IgD-negative memory B cell (primary cell): ENCODE measurements around the gene HRH2. TPM values are rescaled to one million over a fixed set of nuclear protein-coding genes. Genes with fewer than 3 reads are reported as not detected.

ENCODE experiments used
- H3K27ac Mint-ChIP-seq, 3 donors: one replicate each; pipeline ENCODE4 v1.8.0; 2020 to 2022; ENCODE audit warnings: mild to moderate bottlenecking in 3 of 3, mixed read lengths in 3 of 3, moderate library complexity in 1 of 3
- H3K27me3 Mint-ChIP-seq: one replicate; pipeline ENCODE4 v1.8.0; 2021; ENCODE audit warnings: mixed read lengths
- H3K36me3 Mint-ChIP-seq: one replicate; pipeline ENCODE4 v1.8.0; 2020; ENCODE audit warnings: mild to moderate bottlenecking, mixed read lengths
- H3K4me1 Mint-ChIP-seq, 3 donors: one replicate each; pipeline ENCODE4 v1.8.0; 2020 to 2022; ENCODE audit warnings: mixed read lengths in 3 of 3, mild to moderate bottlenecking in 1 of 3
- H3K4me3 Mint-ChIP-seq, 4 donors: one replicate each; pipeline ENCODE4 v1.8.0; 2020 to 2022; ENCODE audit warnings: mild to moderate bottlenecking in 4 of 4, mixed read lengths in 4 of 4, moderate library complexity in 3 of 4
- H3K9me3 Mint-ChIP-seq, 3 donors: one replicate each; pipeline ENCODE4 v1.8.0; 2020 to 2021; ENCODE audit warnings: mixed read lengths in 3 of 3, mild to moderate bottlenecking in 1 of 3
- polyA plus RNA-seq: library from polyadenylated mRNA; unstranded; fragments of 300-500 nt; fragmentation: Illumina TruSeq; gene quantifications from one replicate; pipeline ENCODE4 v1.2.3, GENCODE V29; 2021

HRH2 gene
- polyA plus RNA-seq, 1 donor from 2014 or later: 0.49 TPM

- H3K4me1 Mint-ChIP-seq: peaks cover 0 to 2% (median 0%) of the 10 kb centered on the region in 3 donors
- peaks cover 20% of the 10 kb centered on the region for H3K27me3 Mint-ChIP-seq
- no peak overlapping the region for H3K4me3 Mint-ChIP-seq
- no peak overlapping the region for H3K27ac Mint-ChIP-seq
- no peaks in the 10 kb centered on the region for H3K9me3 Mint-ChIP-seq
- peaks cover 2% of the 10 kb centered on the region for H3K36me3 Mint-ChIP-seq
These were observed 31.5 kb downstream of the HRH2 start for GRCh38 chr5:175689147-175689991.

- Mint-ChIP-seq H3K4me1 (peaks cover 0 to 2% (median 0%) of the 10 kb centered on the region in 3 donors), H3K27me3 (peaks cover 21% of the 10 kb centered on the region), H3K27ac (no peak overlapping the region), H3K4me3 (no peak overlapping the region), H3K36me3 (peaks cover 2% of the 10 kb centered on the region), H3K9me3 (no peaks in the 10 kb centered on the region)
These were observed 32.2 kb downstream of the HRH2 start for GRCh38 chr5:175690025-175690424.

- no peaks in the 10 kb centered on the region for H3K9me3 Mint-ChIP-seq
- peaks cover 2% of the 10 kb centered on the region for H3K36me3 Mint-ChIP-seq
- peaks cover 21% of the 10 kb centered on the region for H3K27me3 Mint-ChIP-seq
- no peak overlapping the region for H3K4me3 Mint-ChIP-seq
- H3K27ac Mint-ChIP-seq: no peak overlapping the region
- peaks cover 0 to 2% (median 0%) of the 10 kb centered on the region in 3 donors for H3K4me1 Mint-ChIP-seq
These were observed 32.7 kb downstream of the HRH2 start for GRCh38 chr5:175690586-175690985.

GRCh38 chr5:175691761-175692160 is 33.9 kb downstream of the HRH2 start:
- Mint-ChIP-seq H3K4me1 (peaks cover 0 to 5% (median 3%) of the 10 kb centered on the region in 3 donors), H3K9me3 (no peaks in the 10 kb centered on the region), H3K27me3 (peaks cover 21% of the 10 kb centered on the region), H3K27ac (no peak overlapping the region), H3K4me3 (no peak overlapping the region), H3K36me3 (peaks cover 2% of the 10 kb centered on the region)

GRCh38 chr5:175692235-175692995 is 34.5 kb downstream of the HRH2 start:
- peaks cover 21% of the 10 kb centered on the region for H3K27me3 Mint-ChIP-seq
- H3K4me3 Mint-ChIP-seq: no peak overlapping the region
- peaks cover 0 to 5% (median 3%) of the 10 kb centered on the region in 3 donors for H3K4me1 Mint-ChIP-seq
- peaks cover 2% of the 10 kb centered on the region for H3K36me3 Mint-ChIP-seq
- no peaks in the 10 kb centered on the region for H3K9me3 Mint-ChIP-seq
- H3K27ac Mint-ChIP-seq: no peak overlapping the region

- peaks cover 2% of the 10 kb centered on the region for H3K36me3 Mint-ChIP-seq
- H3K27ac Mint-ChIP-seq: no peak overlapping the region
- no peaks in the 10 kb centered on the region for H3K9me3 Mint-ChIP-seq
- peaks cover 19% of the 10 kb centered on the region for H3K27me3 Mint-ChIP-seq
- H3K4me3 Mint-ChIP-seq: no peak overlapping the region
- peaks cover 0 to 5% (median 4%) of the 10 kb centered on the region in 3 donors for H3K4me1 Mint-ChIP-seq
These were observed 35.3 kb downstream of the HRH2 start for GRCh38 chr5:175692996-175693710.

- Mint-ChIP-seq H3K27ac (no peak overlapping the region), H3K4me1 (peaks cover 0 to 5% (median 4%) of the 10 kb centered on the region in 3 donors), H3K36me3 (peaks cover 2% of the 10 kb centered on the region), H3K9me3 (no peaks in the 10 kb centered on the region), H3K4me3 (no peak overlapping the region), H3K27me3 (peaks cover 18% of the 10 kb centered on the region)
These were observed 35.9 kb downstream of the HRH2 start for GRCh38 chr5:175693741-175694140.

GRCh38 chr5:175694371-175695160 is 36.7 kb downstream of the HRH2 start:
- Mint-ChIP-seq H3K4me3 (no peak overlapping the region), H3K27me3 (peaks cover 16% of the 10 kb centered on the region), H3K27ac (peak overlapping the region in 1 of 3 donors; percentile 10), H3K9me3 (no peaks in the 10 kb centered on the region), H3K4me1 (peaks cover 0 to 5% (median 4%) of the 10 kb centered on the region in 3 donors), H3K36me3 (peaks cover 2% of the 10 kb centered on the region)

GRCh38 chr5:175695161-175696126 is 37.6 kb downstream of the HRH2 start:
- peaks cover 2% of the 10 kb centered on the region for H3K36me3 Mint-ChIP-seq
- H3K9me3 Mint-ChIP-seq: no peaks in the 10 kb centered on the region
- peaks cover 0 to 5% (median 4%) of the 10 kb centered on the region in 3 donors for H3K4me1 Mint-ChIP-seq
- peak overlapping the region in 1 of 4 donors; percentile 30 for H3K4me3 Mint-ChIP-seq
- H3K27me3 Mint-ChIP-seq: peaks cover 14% of the 10 kb centered on the region
- H3K27ac Mint-ChIP-seq: no peak overlapping the region

- no peak overlapping the region for H3K27ac Mint-ChIP-seq
- no peak overlapping the region for H3K4me3 Mint-ChIP-seq
- H3K27me3 Mint-ChIP-seq: peaks cover 7% of the 10 kb centered on the region
- H3K4me1 Mint-ChIP-seq: peaks cover 0 to 4% (median 3%) of the 10 kb centered on the region in 3 donors
- H3K36me3 Mint-ChIP-seq: peaks cover 2% of the 10 kb centered on the region
- no peaks in the 10 kb centered on the region for H3K9me3 Mint-ChIP-seq
These were observed 38.4 kb downstream of the HRH2 start for GRCh38 chr5:175696139-175696854.

- Mint-ChIP-seq H3K4me3 (no peak overlapping the region), H3K27me3 (peaks cover 7% of the 10 kb centered on the region), H3K9me3 (no peaks in the 10 kb centered on the region)
These were observed 39.0 kb downstream of the HRH2 start for GRCh38 chr5:175696855-175697198.

GRCh38 chr5:175697846-175698245 is 40.0 kb downstream of the HRH2 start:
- peaks cover 9% of the 10 kb centered on the region for H3K27me3 Mint-ChIP-seq
- no peaks in the 10 kb centered on the region for H3K36me3 Mint-ChIP-seq
- H3K9me3 Mint-ChIP-seq: no peaks in the 10 kb centered on the region
- no peak overlapping the region for H3K4me3 Mint-ChIP-seq
- H3K27ac Mint-ChIP-seq: no peak overlapping the region
- peaks cover 0 to 4% (median 3%) of the 10 kb centered on the region in 3 donors for H3K4me1 Mint-ChIP-seq

More at GRCh38 chr5:175696855-175697198, 39.0 kb downstream of the HRH2 start:
- peaks cover 2% of the 10 kb centered on the region for H3K36me3 Mint-ChIP-seq
- H3K27ac Mint-ChIP-seq: no peak overlapping the region
- peaks cover 0 to 4% (median 3%) of the 10 kb centered on the region in 3 donors for H3K4me1 Mint-ChIP-seq
